GM13977 (cell line): ENCODE results near the gene OGFR.

Experiments
- DNase-seq: peaks from one replicate; pipeline ENCODE4 v3.0.0; 2012; ENCODE audit warnings: low spot score
- CTCF ChIP-seq: IDR thresholded peaks from 2 replicates; pipeline ENCODE4 v1.5.1; 2012; ENCODE audit warnings: mild to moderate bottlenecking, control low read depth; ENCODE audit not compliant: insufficient read depth; ENCODE audit errors: extremely low read depth, missing control alignments
- in situ Hi-C: fragments of 300-500 bp; cut with MboI; formaldehyde crosslinking; loops from one replicate; pipeline ENCODE4 v1.12.0; 2022; ENCODE audit warnings: low sequenced_read_pairs, low pct_unique_long_range_greater_than_20kb, mixed read lengths, inconsistent platforms; ENCODE audit not compliant: unreplicated experiment

The OGFR gene

GRCh38 chr20:62772619-62772989, 32.0 kb upstream of the OGFR start:
- no peak for DNase-seq
- in situ Hi-C loops, result no loop called here
- TF ChIP-seq CTCF, result no peak

- TF ChIP-seq CTCF, result no peak
- no peak for DNase-seq
- in situ Hi-C loops, result no loop called here
Measured at GRCh38 chr20:62772990-62773844, 31.4 kb upstream of the OGFR start.

- TF ChIP-seq CTCF, result no peak
- in situ Hi-C loops, result no loop called here
- DNase-seq, result no peak
Measured at GRCh38 chr20:62773845-62774714, 30.6 kb upstream of the OGFR start.

- DNase-seq, result no peak
- in situ Hi-C loops, result no loop called here
- no peak for TF ChIP-seq CTCF
Measured at GRCh38 chr20:62774762-62775161, 29.9 kb upstream of the OGFR start.

- TF ChIP-seq CTCF, result no peak
- in situ Hi-C loops, result no loop called here
- no peak for DNase-seq
Measured at GRCh38 chr20:62775206-62775605, 29.4 kb upstream of the OGFR start.

- TF ChIP-seq CTCF, result no peak
- in situ Hi-C loops, result no loop called here
Measured at GRCh38 chr20:62776035-62776691, 28.5 kb upstream of the OGFR start.

More at GRCh38 chr20:62776035-62776691, 28.5 kb upstream of the OGFR start:
- no peak for DNase-seq
